C4-2B (cell line): ENCODE measurements around the gene ADGRD2.

Source experiments
- H3K27ac ChIP-seq: fragments of 450-650 bp; 2 replicates; pipeline ENCODE4 v1.5.1; 2017
- CTCF ChIP-seq: fragments of 450-650 bp; conservative IDR thresholded peaks from 2 replicates; pipeline ENCODE4 v1.5.1; 2017; ENCODE audit warnings: mild to moderate bottlenecking
- ZFX ChIP-seq: fragments of 450-650 bp; IDR thresholded peaks from 2 replicates; pipeline ENCODE4 v1.6.1; 2017

Gene ADGRD2

GRCh38 chr9:124502711-124503702 is 52.8 kb downstream of the ADGRD2 start:
- TF ChIP-seq ZFX (no peak), CTCF (no peak)
- no peak overlapping the region for H3K27ac ChIP-seq

- no peak overlapping the region for H3K27ac ChIP-seq
- TF ChIP-seq CTCF (no peak), ZFX (no peak)
Measured at GRCh38 chr9:124503713-124504529, 53.7 kb downstream of the ADGRD2 start.

- TF ChIP-seq ZFX (no peak), CTCF (no peak)
- no peak overlapping the region for H3K27ac ChIP-seq
Measured at GRCh38 chr9:124504530-124505005, 54.3 kb downstream of the ADGRD2 start.

GRCh38 chr9:124505006-124505900 is 55.0 kb downstream of the ADGRD2 start:
- H3K27ac ChIP-seq = no peak overlapping the region
- TF ChIP-seq CTCF (no peak), ZFX (no peak)

DNA sequence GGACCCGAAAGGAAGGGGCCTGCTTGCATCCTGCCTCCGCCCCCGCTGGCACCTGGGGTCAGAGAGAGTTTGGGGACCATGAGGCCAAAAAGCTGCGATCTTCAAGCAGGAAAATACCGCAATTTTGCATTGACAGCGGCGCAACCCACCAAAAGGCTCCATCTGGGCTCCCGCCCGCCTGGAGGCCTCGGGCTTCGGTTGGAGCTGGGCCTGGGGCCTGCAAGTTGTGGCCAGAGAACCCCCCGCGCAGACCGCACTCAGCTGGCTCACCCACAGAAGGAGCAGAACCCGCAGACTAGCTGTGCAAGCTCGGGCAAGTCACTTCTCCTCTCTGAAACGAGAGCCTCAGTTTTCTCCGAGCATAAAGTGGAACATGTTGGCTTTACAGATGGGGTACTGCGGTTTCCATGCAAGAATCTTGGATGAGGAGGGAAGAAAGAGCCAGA is 55.7 kb downstream of the ADGRD2 start:
- TF ChIP-seq CTCF (no peak), ZFX (no peak)

DNA sequence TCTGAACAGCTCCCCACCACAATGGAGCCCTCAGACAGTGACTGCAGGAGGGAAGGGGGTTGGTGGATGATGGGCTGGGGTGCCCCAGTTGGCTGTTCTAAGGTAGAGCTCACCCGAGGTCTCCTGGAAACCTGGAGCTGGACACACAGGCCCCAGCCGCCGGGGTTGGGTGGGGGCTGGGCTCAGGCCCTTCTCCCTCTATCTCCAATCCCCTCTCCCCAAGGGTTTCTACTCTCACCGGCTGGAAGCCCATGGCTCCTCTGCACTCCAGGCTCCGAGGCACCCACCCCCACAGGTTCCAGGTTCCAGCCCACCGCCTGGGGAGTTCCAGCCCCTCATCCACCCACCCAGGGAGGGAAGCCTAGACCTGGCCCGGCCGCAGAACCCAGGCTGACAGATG is 56.2 kb downstream of the ADGRD2 start:
- TF ChIP-seq CTCF (no peak), ZFX (no peak)
- H3K27ac ChIP-seq = no peak overlapping the region

More for the DNA sequence above, 55.7 kb downstream of the ADGRD2 start:
- no peak overlapping the region for H3K27ac ChIP-seq
